Stimulated activated CD4-positive, alpha-beta T cell treated with anti-CD3 and anti-CD28 coated beads, TNF-alpha, amount 100 ng/mL, for 1 hour (primary cell): ENCODE data around the gene B4GALNT1.
"Not testable (repeated sequence)": the region's sequence is repeated elsewhere in the genome, so short reads cannot be mapped to it uniquely, and the experiment has no call there.

ENCODE experiments used
- DNase-seq, 3 donors: peaks; one replicate each; pipeline ENCODE4 v3.0.0-alpha.2; 2020; ENCODE audit warnings: low read depth in 3 of 3, low spot score in 1 of 3

The B4GALNT1 gene

GRCh38 chr12:57621497-57622292, 11.3 kb downstream of the B4GALNT1 start:
- peak in 1 of 3 donors; percentile 51 for DNase-seq

GRCh38 chr12:57620936-57621496, 12.0 kb downstream of the B4GALNT1 start:
- no peak for DNase-seq

GRCh38 chr12:57620245-57620935, 12.6 kb downstream of the B4GALNT1 start:
- no peak for DNase-seq

- DNase-seq = no peak
Observed at GRCh38 chr12:57619434-57620244, 13.4 kb downstream of the B4GALNT1 start.

- DNase-seq = no peak
Observed at GRCh38 chr12:57618966-57619433, 14.0 kb downstream of the B4GALNT1 start.

- DNase-seq = not testable (repeated sequence)
Observed at GRCh38 chr12:57618431-57618830, 14.6 kb downstream of the B4GALNT1 start.

GRCh38 chr12:57617942-57618341, 15.1 kb downstream of the B4GALNT1 start:
- no peak for DNase-seq

GRCh38 chr12:57616383-57617101, 16.5 kb downstream of the B4GALNT1 start:
- DNase-seq = no peak

- DNase-seq = no peak
Observed at GRCh38 chr12:57615637-57616036, 17.4 kb downstream of the B4GALNT1 start.

GRCh38 chr12:57614948-57615500, 18.0 kb downstream of the B4GALNT1 start:
- DNase-seq = no peak

GRCh38 chr12:57614178-57614947, 18.6 kb downstream of the B4GALNT1 start:
- no peak for DNase-seq

- DNase-seq = no peak
Observed at GRCh38 chr12:57613427-57614109, 19.4 kb downstream of the B4GALNT1 start.

- no peak for DNase-seq
Observed at GRCh38 chr12:57612711-57613426, 20.1 kb downstream of the B4GALNT1 start.

GRCh38 chr12:57611827-57612710, 20.9 kb downstream of the B4GALNT1 start:
- DNase-seq = no peak

GRCh38 chr12:57611108-57611826, 21.7 kb downstream of the B4GALNT1 start, which contains the start of gene ARHGEF25:
Gene ARHGEF25 (plus strand): TSS chr12:57611435. CDS start chr12:57611895, 460 bp downstream.
- no peak for DNase-seq

GRCh38 chr12:57610554-57611107, 22.4 kb downstream of the B4GALNT1 start:
- no peak for DNase-seq
